ENCODE measurements around the gene SLC47A2. TPM values are rescaled to one million over a fixed set of nuclear protein-coding genes. Genes with fewer than 3 reads are reported as not detected.

SLC47A2 gene
- total and polyA plus RNA-seq, 2 of the 13 experiments (the other 11 are each of a cell fraction or from before 2014, with no cell fraction given): 0.04 TPM; not detected in 1

- TF ChIP-seq ZBTB46 (CRISPR knock-in tag; IDR thresholded peaks at IDR 0.05; ENCODE audit: borderline replicate concordance) (no peak), RBM22 (optimal IDR thresholded peaks at IDR 0.05; ENCODE audit: low read length) (no peak), E2F1 (CRISPR knock-in tag; IDR thresholded peaks at IDR 0.05) (no peak), SP1 (IDR thresholded peaks at IDR 0.05) (no peak), SP1 (CRISPR knock-in tag; IDR thresholded peaks at IDR 0.05) (no peak), RNF219 (CRISPR knock-in tag; IDR thresholded peaks at IDR 0.05) (no peak), ZNF660 (CRISPR knock-in tag; IDR thresholded peaks at IDR 0.05; ENCODE audit: borderline replicate concordance, low read depth) (no peak), TMF1 (CRISPR knock-in tag; IDR thresholded peaks at IDR 0.05; ENCODE audit: low read depth) (no peak), STAT5B (CRISPR knock-in tag; IDR thresholded peaks at IDR 0.05) (no peak), DRAP1 (CRISPR knock-in tag; IDR thresholded peaks at IDR 0.05) (no peak), ZNF614 (CRISPR knock-in tag; IDR thresholded peaks at IDR 0.05; ENCODE audit: borderline replicate concordance) (no peak), POLR2AphosphoS5 (IDR thresholded peaks at IDR 0.05; ENCODE audit: low read depth, low read length) (no peak), ZBTB8A (CRISPR knock-in tag; IDR thresholded peaks at IDR 0.05; ENCODE audit: borderline replicate concordance, low read depth) (no peak), ZBTB33 (CRISPR knock-in tag; IDR thresholded peaks at IDR 0.05) (no peak), ZNF530 (CRISPR knock-in tag; IDR thresholded peaks at IDR 0.05; ENCODE audit: low read depth) (no peak), ZNF343 (CRISPR knock-in tag; IDR thresholded peaks at IDR 0.05) (no peak), KAT8 (CRISPR knock-in tag; IDR thresholded peaks at IDR 0.05) (no peak; the same call in 1 of the 2 replicates), ATM (IDR thresholded peaks at IDR 0.05; ENCODE audit: borderline replicate concordance) (no peak), PRPF4 (IDR thresholded peaks at IDR 0.05; ENCODE audit: low read depth, low read length, poor library complexity, severe bottlenecking) (no peak), ZNF460 (CRISPR knock-in tag; IDR thresholded peaks at IDR 0.05; ENCODE audit: borderline replicate concordance) (no peak), HNRNPK (IDR thresholded peaks at IDR 0.05; ENCODE audit: low read depth, low read length, poor library complexity, severe bottlenecking) (no peak)
These were observed 12.4 kb downstream of the SLC47A2 start (continued) for GRCh38 chr17:19703828-19704613.
